Cardiac muscle cell (in vitro differentiated cells and primary cell): ENCODE measurements around the gene CNOT11. TPM values are rescaled to one million over a fixed set of nuclear protein-coding genes. Genes with fewer than 3 reads are reported as not detected.
"Not testable (repeated sequence)": the region's sequence is repeated elsewhere in the genome, so short reads cannot be mapped to it uniquely, and the experiment has no call there.

ENCODE experiments used
- DNase-seq, 2 donors: peaks; one replicate each; pipeline versions ENCODE4 v3.0.0 to v3.0.0-alpha.2; 2010 to 2017; ENCODE audit warnings: low read depth in 1 of 2, low spot score in 1 of 2
- H3K27ac ChIP-seq: fragments of 200-600 bp; sonication (generic); 2 replicates; pipeline ENCODE4 v1.5.1; 2016
- H3K27me3 ChIP-seq: fragments of 200-600 bp; sonication (generic); 2 replicates; pipeline ENCODE4 v1.6.0; 2016; ENCODE audit warnings: control low read depth
- H3K36me3 ChIP-seq: fragments of 200-600 bp; sonication (generic); 2 replicates; pipeline ENCODE4 v1.5.1; 2016; ENCODE audit warnings: control low read depth
- H3K4me1 ChIP-seq: fragments of 200-600 bp; sonication (generic); 2 replicates; pipeline ENCODE4 v1.8.1; 2017; ENCODE audit warnings: low read depth, mild to moderate bottlenecking, mixed run types
- H3K4me3 ChIP-seq: fragments of 200-600 bp; sonication (generic); 2 replicates; pipeline ENCODE4 v1.5.1; 2016; ENCODE audit warnings: mild to moderate bottlenecking
- H3K9me3 ChIP-seq: fragments of 200-600 bp; sonication (generic); 2 replicates; pipeline ENCODE4 v1.5.1; 2017; ENCODE audit warnings: low read depth, mild to moderate bottlenecking, control low read depth
- CTCF ChIP-seq: IDR thresholded peaks from 2 replicates; pipeline ENCODE4 v1.5.1; 2012; ENCODE audit warnings: low read depth, mild to moderate bottlenecking, low read length
- polyA plus RNA-seq: library from polyadenylated mRNA; unstranded; fragments of >200 nt; fragmentation: Nextera tagmentation; extraction: Ambion mirVana; gene quantifications from 2 replicates; pipeline ENCODE4 v1.2.1, GENCODE V29; 2016
- total RNA-seq: library from RNA; depleted of rRNA; stranded (reverse); fragments of >200 nt; gene quantifications from 2 replicates; pipeline ENCODE4 v1.2.3, GENCODE V29; 2016

The CNOT11 gene
- total RNA-seq: 51.4 and 52.7 TPM in 2 replicates
- 74.2 and 78.0 TPM in 2 replicates for polyA plus RNA-seq

GRCh38 chr2:101252408-101253012 lies at the start of gene CNOT11:
Gene CNOT11, plus strand, starts transcription at chr2:101252886. Its CDS starts 79 bp downstream, at chr2:101252965.
- Histone ChIP-seq H3K4me3 (peak within 1 kb of the TSS; percentile 91), H3K36me3 (no peaks in the 10 kb centered on the region), H3K27me3 (no peaks in the 10 kb centered on the region), H3K27ac (peak within 1 kb of the TSS; percentile 96), H3K9me3 (no peaks in the 10 kb centered on the region), H3K4me1 (peaks cover 10% of the 10 kb centered on the region)
- no peak for TF ChIP-seq CTCF
- peak; percentile 99 for DNase-seq

- no peak overlapping the region for H3K27ac ChIP-seq
- peak; percentile 27 for TF ChIP-seq CTCF
- no peak overlapping the region for H3K4me3 ChIP-seq
Measured at GRCh38 chr2:101204400-101205115, 48.1 kb upstream of the CNOT11 start.

GRCh38 chr2:101205521-101206479 lies 46.9 kb upstream of the CNOT11 start:
- no peaks in the 10 kb centered on the region for H3K36me3 ChIP-seq
- H3K27me3 ChIP-seq: no peaks in the 10 kb centered on the region
- DNase-seq: peak; percentile 70 to 87
- no peak overlapping the region for H3K27ac ChIP-seq
- peak; percentile 57 for TF ChIP-seq CTCF
- no peaks in the 10 kb centered on the region for H3K9me3 ChIP-seq
- no peaks in the 10 kb centered on the region for H3K4me1 ChIP-seq
- H3K4me3 ChIP-seq: no peak overlapping the region

More at GRCh38 chr2:101204400-101205115, 48.1 kb upstream of the CNOT11 start:
- Histone ChIP-seq H3K27me3 (no peaks in the 10 kb centered on the region), H3K36me3 (no peaks in the 10 kb centered on the region), H3K4me1 (no peaks in the 10 kb centered on the region), H3K9me3 (no peaks in the 10 kb centered on the region)
- DNase-seq: peak in 1 of 2 donors; percentile 9

- no peaks in the 10 kb centered on the region for H3K9me3 ChIP-seq
- H3K27me3 ChIP-seq: no peaks in the 10 kb centered on the region
- no peak for DNase-seq
- TF ChIP-seq CTCF: no peak
- no peak overlapping the region for H3K27ac ChIP-seq
- H3K4me1 ChIP-seq: no peaks in the 10 kb centered on the region
- no peaks in the 10 kb centered on the region for H3K36me3 ChIP-seq
- no peak overlapping the region for H3K4me3 ChIP-seq
Measured at GRCh38 chr2:101208830-101209229, 43.9 kb upstream of the CNOT11 start.

- Histone ChIP-seq H3K4me1 (no peaks in the 10 kb centered on the region), H3K36me3 (no peaks in the 10 kb centered on the region), H3K4me3 (no peak overlapping the region), H3K27me3 (no peaks in the 10 kb centered on the region), H3K9me3 (no peaks in the 10 kb centered on the region), H3K27ac (no peak overlapping the region)
- DNase-seq: no peak
- TF ChIP-seq CTCF: no peak
Measured at GRCh38 chr2:101219246-101219645, 33.4 kb upstream of the CNOT11 start.

- H3K27me3 ChIP-seq, H3K27ac ChIP-seq, H3K4me3 ChIP-seq, DNase-seq, H3K4me1 ChIP-seq, H3K36me3 ChIP-seq, H3K9me3 ChIP-seq: not testable (repeated sequence)
Measured at GRCh38 chr2:101220091-101220490, 32.6 kb upstream of the CNOT11 start.
